ENCODE results near the gene AP1S2. TPM values are rescaled to one million over a fixed set of nuclear protein-coding genes. Genes with fewer than 3 reads are reported as not detected.

AP1S2 gene
- total RNA-seq, 1 experiment from 2014 or later, result 367 TPM

DNA sequence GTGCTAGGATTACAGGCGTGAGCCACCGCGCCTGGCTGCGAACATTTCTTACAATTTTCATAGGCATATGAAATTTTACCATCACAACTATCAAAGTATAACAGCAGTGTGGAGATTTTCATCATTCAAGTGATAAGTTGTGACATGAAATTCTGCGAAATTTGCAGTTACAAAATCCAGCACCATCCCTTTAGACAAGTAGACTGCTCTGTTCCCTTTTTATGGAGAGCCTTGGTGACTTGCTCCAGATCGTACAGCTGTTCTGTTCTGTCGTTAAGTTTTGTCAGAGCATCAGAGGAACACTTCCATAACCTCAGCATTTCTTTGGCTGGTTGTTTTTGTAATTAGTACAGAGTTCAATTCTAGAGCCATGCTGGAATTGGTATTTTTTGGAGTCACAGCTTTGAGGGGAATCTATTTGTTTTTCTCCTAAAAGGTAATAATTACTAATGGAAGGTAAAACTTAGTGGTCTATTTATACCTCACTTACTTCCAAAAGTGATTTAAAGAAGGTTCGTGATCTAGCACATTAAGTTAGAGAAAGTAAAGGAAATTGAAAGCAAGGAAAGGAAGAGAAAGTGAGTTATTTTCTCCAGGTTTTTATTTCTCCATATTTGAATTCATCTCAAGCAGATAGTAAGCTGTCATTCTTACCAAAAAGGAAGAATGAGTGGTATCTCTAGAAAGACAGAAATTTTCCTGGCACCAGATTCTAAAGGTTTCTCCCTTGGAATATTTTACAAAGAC, 42.2 kb downstream of the AP1S2 start:
- H3K36me3 Mint-ChIP-seq (ENCODE audit: insufficient read depth in 1 of 3, low read depth in 3 of 3), result peaks cover 49 to 84% (median 71%) of the 10 kb centered on the region in 3 experiments; a peak in 6 of 7 replicates
- no peaks in the 10 kb centered on the region for H3K27me3 Mint-ChIP-seq (ENCODE audit: low read depth)
- H3K4me2 ChIP-seq (ENCODE audit: insufficient read depth, insufficient read length, low read length), result no peak overlapping the region
- no peak overlapping the region for H3T11ph ChIP-seq (ENCODE audit: low read length)
- no peak overlapping the region for H4K91ac ChIP-seq (ENCODE audit: insufficient read length, low read depth, low read length)
- no peak overlapping the region for H2BK120ac ChIP-seq (ENCODE audit: low read depth, low read length, poor library complexity, severe bottlenecking)
- no peaks in the 10 kb centered on the region for H3K23me2 ChIP-seq (ENCODE audit: insufficient read length, low read depth, low read length, poor library complexity, severe bottlenecking)
- no peak overlapping the region for H2AK5ac ChIP-seq (ENCODE audit: insufficient read length, low read length)
- no CpG with 5 or more reads among the region's 8 CpGs for WGBS (ENCODE audit: extremely low coverage, insufficient read length, low lambda C conversion rate)
- H3K27ac ChIP-seq (ENCODE audit: insufficient read length, low read depth, low read length), result no peak overlapping the region
- no peak overlapping the region for H4K8ac ChIP-seq (replicated peaks; ENCODE audit: insufficient read length, low read depth, low read length)
- H3K9ac ChIP-seq (ENCODE audit: extremely low read depth, insufficient read length, low read length), result no peak overlapping the region
- TF ChIP-seq, protein P1, sequence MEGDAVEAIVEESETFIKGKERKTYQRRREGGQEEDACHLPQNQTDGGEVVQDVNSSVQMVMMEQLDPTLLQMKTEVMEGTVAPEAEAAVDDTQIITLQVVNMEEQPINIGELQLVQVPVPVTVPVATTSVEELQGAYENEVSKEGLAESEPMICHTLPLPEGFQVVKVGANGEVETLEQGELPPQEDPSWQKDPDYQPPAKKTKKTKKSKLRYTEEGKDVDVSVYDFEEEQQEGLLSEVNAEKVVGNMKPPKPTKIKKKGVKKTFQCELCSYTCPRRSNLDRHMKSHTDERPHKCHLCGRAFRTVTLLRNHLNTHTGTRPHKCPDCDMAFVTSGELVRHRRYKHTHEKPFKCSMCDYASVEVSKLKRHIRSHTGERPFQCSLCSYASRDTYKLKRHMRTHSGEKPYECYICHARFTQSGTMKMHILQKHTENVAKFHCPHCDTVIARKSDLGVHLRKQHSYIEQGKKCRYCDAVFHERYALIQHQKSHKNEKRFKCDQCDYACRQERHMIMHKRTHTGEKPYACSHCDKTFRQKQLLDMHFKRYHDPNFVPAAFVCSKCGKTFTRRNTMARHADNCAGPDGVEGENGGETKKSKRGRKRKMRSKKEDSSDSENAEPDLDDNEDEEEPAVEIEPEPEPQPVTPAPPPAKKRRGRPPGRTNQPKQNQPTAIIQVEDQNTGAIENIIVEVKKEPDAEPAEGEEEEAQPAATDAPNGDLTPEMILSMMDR (conservative IDR thresholded peaks at IDR 0.05), result no peak
- H4K20me1 ChIP-seq (ENCODE audit: control insufficient read depth, insufficient read depth, insufficient read length), result no peaks in the 10 kb centered on the region
- H3K27ac Mint-ChIP-seq, result peak overlapping the region in 2 of 3 experiments; percentile 5 to 58; a peak in 4 of 7 replicates
- H3K4me3 Mint-ChIP-seq, result no peak overlapping the region
- no peaks in the 10 kb centered on the region for H3K9me3 ChIP-seq (ENCODE audit: control insufficient read depth, low read depth, low read length)
- H3K4me1 Mint-ChIP-seq, result peaks cover 17 to 19% of the 10 kb centered on the region in 2 experiments
- H3K23ac ChIP-seq (ENCODE audit: insufficient read length, low read depth, low read length), result no peak overlapping the region
- no peak overlapping the region for H2BK12ac ChIP-seq (ENCODE audit: insufficient read length, low read depth, low read length)
- H2BK20ac ChIP-seq (ENCODE audit: low read depth, low read length, poor library complexity, severe bottlenecking), result no peak overlapping the region
- H2BK5ac ChIP-seq (ENCODE audit: insufficient read length, low read length), result no peak overlapping the region
- H3K79me2 ChIP-seq (ENCODE audit: insufficient read depth, low read length), result no peaks in the 10 kb centered on the region
- DNase-seq, result no peak
- peaks cover 11% of the 10 kb centered on the region; the same call in 1 of the 2 replicates for H3K4me1 ChIP-seq (ENCODE audit: insufficient read depth, low read length)
- no peak overlapping the region for H3K14ac ChIP-seq (ENCODE audit: insufficient read depth, low read length)
- no peaks in the 10 kb centered on the region for H3K79me1 ChIP-seq (ENCODE audit: insufficient read depth, low read depth, low read length, poor library complexity, severe bottlenecking)
- no peak overlapping the region for H4K5ac ChIP-seq (ENCODE audit: insufficient read length, low read depth, low read length)
- no peaks in the 10 kb centered on the region for H3K27me3 ChIP-seq (ENCODE audit: insufficient read depth, low read length)
- H3K4ac ChIP-seq (ENCODE audit: low read depth, low read length), result no peak overlapping the region
- H3K18ac ChIP-seq (ENCODE audit: insufficient read length, low read depth, low read length), result no peak overlapping the region
- H3K56ac ChIP-seq (ENCODE audit: insufficient read length, low read depth, low read length), result no peak overlapping the region
- no peak overlapping the region for H2AFZ ChIP-seq (ENCODE audit: low read length)
- no peak overlapping the region for H2BK15ac ChIP-seq (ENCODE audit: low read depth, low read length)
- no peaks in the 10 kb centered on the region for H3K9me3 Mint-ChIP-seq
